ENCODE results near the gene CDR2. TPM values are rescaled to one million over a fixed set of nuclear protein-coding genes. Genes with fewer than 3 reads are reported as not detected.

Gene CDR2
- total RNA-seq, 1 experiment from 2014 or later = 14.7 TPM

DNA sequence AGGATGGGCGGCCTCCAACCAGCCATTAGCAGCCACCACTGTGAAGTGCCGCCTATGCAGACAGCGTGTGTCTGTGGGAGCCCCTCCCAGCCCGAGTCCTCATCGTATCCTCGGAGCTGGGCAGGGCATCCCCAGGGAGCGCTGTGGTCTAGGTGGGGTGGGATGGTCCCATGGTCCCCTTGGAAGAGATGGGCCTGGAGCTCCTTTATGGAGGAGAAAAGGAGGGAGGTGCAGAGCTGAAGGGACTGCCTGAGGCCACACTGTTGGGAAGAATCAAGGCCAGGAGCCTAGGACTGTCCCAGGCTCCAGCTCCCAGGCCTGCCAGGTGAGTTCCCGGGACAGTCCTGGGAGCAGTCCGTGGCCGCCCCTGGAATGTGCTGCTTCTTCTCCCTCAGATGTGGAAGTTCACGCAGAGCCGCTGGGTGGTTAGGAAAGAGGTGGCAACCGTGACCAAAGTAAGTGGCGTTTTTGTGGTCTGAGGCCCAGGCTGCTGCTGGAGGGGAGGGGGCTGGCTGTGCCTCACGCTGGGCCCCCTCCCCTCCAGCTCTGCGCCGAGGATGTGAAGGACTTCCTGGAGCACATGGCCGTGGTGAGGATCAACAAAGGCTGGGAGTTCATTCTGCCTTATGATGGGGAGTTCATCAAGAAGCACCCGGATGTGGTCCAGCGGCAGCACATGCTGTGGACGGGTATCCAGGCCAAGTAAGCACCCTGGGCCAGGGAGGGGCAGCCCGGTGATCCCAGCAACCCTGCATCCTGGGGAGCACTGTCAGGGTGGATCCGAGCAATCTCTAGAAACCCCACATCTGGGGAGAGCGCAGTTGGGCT lies 50.2 kb downstream of the CDR2 start:
- Histone ChIP-seq H3K36me3 (ENCODE audit: low read depth, low read length) (peaks cover 11% of the 10 kb centered on the region; the same call in 1 of the 2 replicates), H3K4me3 (ENCODE audit: low read length) (no peak overlapping the region)

DNA sequence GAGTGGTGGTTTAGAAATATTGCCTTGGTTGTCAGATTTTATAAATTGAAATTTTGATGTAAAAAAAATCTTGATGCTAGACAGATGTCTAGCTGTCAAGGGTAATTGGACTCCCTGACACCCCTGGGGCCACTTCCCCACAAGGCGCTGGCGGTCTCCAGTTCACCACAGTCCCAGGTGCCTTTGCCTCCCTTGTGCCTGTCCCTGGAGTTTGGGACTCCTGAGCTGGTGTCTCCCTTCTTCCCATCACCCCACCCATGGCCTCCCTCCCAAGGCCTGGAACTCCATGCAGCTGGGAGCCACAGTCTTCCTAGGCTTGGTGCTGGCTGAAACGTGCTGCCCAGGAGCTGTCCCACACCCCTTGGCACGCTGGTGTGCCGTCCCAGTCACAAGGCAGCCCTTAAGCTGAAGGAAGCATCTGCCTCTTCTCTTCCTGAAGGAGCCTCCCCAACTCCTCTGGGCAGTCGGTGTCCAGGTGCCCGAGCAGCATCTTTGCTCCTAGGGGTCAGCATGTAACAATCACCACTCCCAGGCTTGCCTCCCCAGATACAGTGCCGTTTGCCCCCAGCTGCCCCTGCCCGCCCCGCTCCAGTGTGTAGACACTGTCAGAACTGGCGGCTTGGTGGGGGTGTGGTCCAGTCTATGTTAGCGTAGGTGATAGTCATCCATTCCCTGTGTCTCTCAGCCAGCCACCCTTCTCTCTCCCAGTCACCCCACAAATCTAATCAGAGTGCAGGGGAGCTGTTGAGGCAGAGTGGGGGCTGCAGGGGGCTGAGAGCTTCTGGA lies 51.1 kb downstream of the CDR2 start:
- intact Hi-C loops (cut with micrococcal nuclease) = loop anchor here (5.0 to 10.0 kb wide), 2 partner anchors 51 to 1166 kb away; partner anchors contain the start of genes CDR2 and LDAF1
- ATAC-seq (no peak), DNase-seq (no peak)
- no TSS peak for BruUV-seq (replicated peaks)
- no peak overlapping the region for H3K9ac ChIP-seq (ENCODE audit: low read length)
- no peak overlapping the region for H3K4me2 ChIP-seq (ENCODE audit: low read length)
- H3K27me3 ChIP-seq (ENCODE audit: low read length) = no peaks in the 10 kb centered on the region
- ChIA-PET CTCF (no interaction called here), POLR2A (ENCODE audit: unreplicated experiment) (no interaction called here)
- TF ChIP-seq EZH2phosphoT487 (IDR thresholded peaks at IDR 0.05; ENCODE audit: borderline replicate concordance, low read length) = no peak
- no peak for TF ChIP-seq EZH2 (IDR thresholded peaks at IDR 0.05; ENCODE audit: low read length, unreplicated experiment)
- TF ChIP-seq, protein P1, sequence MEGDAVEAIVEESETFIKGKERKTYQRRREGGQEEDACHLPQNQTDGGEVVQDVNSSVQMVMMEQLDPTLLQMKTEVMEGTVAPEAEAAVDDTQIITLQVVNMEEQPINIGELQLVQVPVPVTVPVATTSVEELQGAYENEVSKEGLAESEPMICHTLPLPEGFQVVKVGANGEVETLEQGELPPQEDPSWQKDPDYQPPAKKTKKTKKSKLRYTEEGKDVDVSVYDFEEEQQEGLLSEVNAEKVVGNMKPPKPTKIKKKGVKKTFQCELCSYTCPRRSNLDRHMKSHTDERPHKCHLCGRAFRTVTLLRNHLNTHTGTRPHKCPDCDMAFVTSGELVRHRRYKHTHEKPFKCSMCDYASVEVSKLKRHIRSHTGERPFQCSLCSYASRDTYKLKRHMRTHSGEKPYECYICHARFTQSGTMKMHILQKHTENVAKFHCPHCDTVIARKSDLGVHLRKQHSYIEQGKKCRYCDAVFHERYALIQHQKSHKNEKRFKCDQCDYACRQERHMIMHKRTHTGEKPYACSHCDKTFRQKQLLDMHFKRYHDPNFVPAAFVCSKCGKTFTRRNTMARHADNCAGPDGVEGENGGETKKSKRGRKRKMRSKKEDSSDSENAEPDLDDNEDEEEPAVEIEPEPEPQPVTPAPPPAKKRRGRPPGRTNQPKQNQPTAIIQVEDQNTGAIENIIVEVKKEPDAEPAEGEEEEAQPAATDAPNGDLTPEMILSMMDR (conservative IDR thresholded peaks at IDR 0.05; ENCODE audit: low read depth, low read length) = no peak
- H3F3A ChIP-seq (ENCODE audit: low read length, unreplicated experiment) = no peaks in the 10 kb centered on the region
- no peaks in the 10 kb centered on the region for H3K4me1 ChIP-seq (ENCODE audit: insufficient read depth, low read length)
- no peaks in the 10 kb centered on the region for H3K9me2 ChIP-seq (replicated peaks; ENCODE audit: low read length)
- H3K4me3 ChIP-seq (ENCODE audit: low read length) = no peak overlapping the region
- H3K79me2 ChIP-seq (ENCODE audit: low read length) = no peaks in the 10 kb centered on the region
- H3K9me3 ChIP-seq (ENCODE audit: low read length) = no peaks in the 10 kb centered on the region
- no peak overlapping the region for H2AFZ ChIP-seq (ENCODE audit: low read length)
- H4K20me1 ChIP-seq (ENCODE audit: low read length) = no peaks in the 10 kb centered on the region
- peaks cover 17% of the 10 kb centered on the region; the same call in 1 of the 2 replicates for H3K36me3 ChIP-seq (ENCODE audit: low read depth, low read length)
- no peak overlapping the region for H3K27ac ChIP-seq (ENCODE audit: low read length)

More for the DNA sequence above, 50.2 kb downstream of the CDR2 start:
- H3K79me2 ChIP-seq (ENCODE audit: low read length) = no peaks in the 10 kb centered on the region
- no peak overlapping the region for H3K4me2 ChIP-seq (ENCODE audit: low read length)
- POLR2A ChIA-PET (ENCODE audit: unreplicated experiment) = no interaction called here
- no peaks in the 10 kb centered on the region for H3K27me3 ChIP-seq (ENCODE audit: low read length)
- CTCF ChIA-PET = no interaction called here
- no peaks in the 10 kb centered on the region for H4K20me1 ChIP-seq (ENCODE audit: low read length)
- H3K9me2 ChIP-seq (replicated peaks; ENCODE audit: low read length) = no peaks in the 10 kb centered on the region
- BruUV-seq (replicated peaks) = no TSS peak
- H3K9me3 ChIP-seq (ENCODE audit: low read length) = no peaks in the 10 kb centered on the region
- ATAC-seq = no peak
- H2AFZ ChIP-seq (ENCODE audit: low read length) = no peak overlapping the region
- TF ChIP-seq, protein P1 (conservative IDR thresholded peaks at IDR 0.05; ENCODE audit: low read depth, low read length) = no peak
- TF ChIP-seq EZH2 (IDR thresholded peaks at IDR 0.05; ENCODE audit: low read length, unreplicated experiment) (no peak), EZH2phosphoT487 (IDR thresholded peaks at IDR 0.05; ENCODE audit: borderline replicate concordance, low read length) (no peak)
- H3K27ac ChIP-seq (ENCODE audit: low read length) = no peak overlapping the region
- no peak for DNase-seq
- intact Hi-C loops (cut with micrococcal nuclease) = loop anchor here (5.0 to 10.0 kb wide), 2 partner anchors 51 to 1167 kb away; partner anchors contain the start of genes CDR2 and LDAF1
- H3K9ac ChIP-seq (ENCODE audit: low read length) = no peak overlapping the region
- no peaks in the 10 kb centered on the region for H3F3A ChIP-seq (ENCODE audit: low read length, unreplicated experiment)
- H3K4me1 ChIP-seq (ENCODE audit: insufficient read depth, low read length) = no peaks in the 10 kb centered on the region
